Measurements from ENCODE around the gene SH3PXD2A. TPM values are rescaled to one million over a fixed set of nuclear protein-coding genes. Genes with fewer than 3 reads are reported as not detected.

Gene SH3PXD2A
- total RNA-seq, 2 donors from 2014 or later, result 14.6 to 18.2 TPM

DNA sequence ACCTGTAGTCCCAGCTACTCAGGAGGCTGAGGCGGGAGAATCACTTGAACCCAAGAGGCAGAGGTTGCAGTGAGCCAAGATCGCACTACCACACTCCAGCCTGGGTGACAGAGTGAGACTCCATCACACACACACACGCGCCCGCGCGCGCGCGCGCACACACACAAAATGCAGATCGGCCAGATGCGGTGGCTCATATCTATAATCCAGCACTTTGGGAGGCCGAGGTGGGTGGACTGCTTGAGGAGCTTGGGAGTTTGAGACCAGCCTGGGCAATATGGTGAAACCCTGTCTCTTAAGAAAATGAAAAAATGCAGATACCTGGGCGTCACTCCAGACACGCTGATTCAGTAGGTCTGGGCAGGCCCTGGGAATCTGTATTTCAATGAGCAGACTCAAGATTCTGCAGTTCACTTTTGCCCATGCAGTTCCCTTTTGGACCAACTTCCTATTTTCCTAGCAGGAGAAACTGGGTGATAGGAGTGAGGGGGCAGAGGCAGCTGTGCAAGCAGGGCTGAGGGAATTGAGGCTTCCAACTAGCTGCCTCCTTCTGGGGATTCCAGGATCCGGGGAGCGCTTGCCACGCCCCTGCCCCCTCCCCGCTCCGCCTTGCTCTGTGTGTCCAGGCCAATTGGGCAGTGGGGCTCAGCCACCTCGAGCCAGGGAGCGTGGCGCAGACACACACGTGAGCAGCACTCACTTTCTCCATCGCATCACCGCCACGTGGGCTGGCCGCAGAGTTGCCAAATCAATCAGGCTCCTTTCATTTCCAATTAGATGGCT lies 173.6 kb downstream of the SH3PXD2A start:
- Histone ChIP-seq H3K9me3 (no peaks in the 10 kb centered on the region), H3K4me1 (peaks cover 0 to 26% of the 10 kb centered on the region in 2 donors), H3K27me3 (no peaks in the 10 kb centered on the region), H3K27ac (no peak overlapping the region), H3K36me3 (no peaks in the 10 kb centered on the region), H3K4me3 (no peak overlapping the region)
- no peak for DNase-seq (ENCODE audit: low spot score)
- TF ChIP-seq, protein P1, sequence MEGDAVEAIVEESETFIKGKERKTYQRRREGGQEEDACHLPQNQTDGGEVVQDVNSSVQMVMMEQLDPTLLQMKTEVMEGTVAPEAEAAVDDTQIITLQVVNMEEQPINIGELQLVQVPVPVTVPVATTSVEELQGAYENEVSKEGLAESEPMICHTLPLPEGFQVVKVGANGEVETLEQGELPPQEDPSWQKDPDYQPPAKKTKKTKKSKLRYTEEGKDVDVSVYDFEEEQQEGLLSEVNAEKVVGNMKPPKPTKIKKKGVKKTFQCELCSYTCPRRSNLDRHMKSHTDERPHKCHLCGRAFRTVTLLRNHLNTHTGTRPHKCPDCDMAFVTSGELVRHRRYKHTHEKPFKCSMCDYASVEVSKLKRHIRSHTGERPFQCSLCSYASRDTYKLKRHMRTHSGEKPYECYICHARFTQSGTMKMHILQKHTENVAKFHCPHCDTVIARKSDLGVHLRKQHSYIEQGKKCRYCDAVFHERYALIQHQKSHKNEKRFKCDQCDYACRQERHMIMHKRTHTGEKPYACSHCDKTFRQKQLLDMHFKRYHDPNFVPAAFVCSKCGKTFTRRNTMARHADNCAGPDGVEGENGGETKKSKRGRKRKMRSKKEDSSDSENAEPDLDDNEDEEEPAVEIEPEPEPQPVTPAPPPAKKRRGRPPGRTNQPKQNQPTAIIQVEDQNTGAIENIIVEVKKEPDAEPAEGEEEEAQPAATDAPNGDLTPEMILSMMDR (IDR thresholded peaks at IDR 0.05), result no peak

DNA sequence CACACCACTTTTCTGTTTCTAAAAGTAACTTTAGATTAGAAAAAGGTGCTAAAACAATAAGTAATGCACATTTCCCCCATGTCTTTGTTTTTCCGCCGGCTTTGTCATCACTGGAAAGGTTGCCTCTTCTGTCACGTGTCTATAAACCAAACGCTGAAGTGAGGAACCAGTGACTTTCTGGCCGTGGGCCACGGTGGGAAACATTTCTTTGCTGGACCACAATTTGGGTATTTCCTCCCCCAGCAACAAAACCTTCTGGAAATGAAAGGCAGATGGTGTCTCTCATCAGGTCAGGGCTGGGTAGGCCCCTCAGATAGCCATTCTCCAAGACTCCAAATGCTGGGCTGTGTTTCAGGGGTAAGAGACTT lies 174.5 kb downstream of the SH3PXD2A start:
- TF ChIP-seq, protein P1 (IDR thresholded peaks at IDR 0.05), result no peak
- no peaks in the 10 kb centered on the region for H3K36me3 ChIP-seq
- no peak overlapping the region for H3K27ac ChIP-seq
- peaks cover 0 to 30% of the 10 kb centered on the region in 2 donors for H3K4me1 ChIP-seq
- no peaks in the 10 kb centered on the region for H3K27me3 ChIP-seq
- H3K9me3 ChIP-seq, result no peaks in the 10 kb centered on the region
- no peak for DNase-seq (ENCODE audit: low spot score)
- no peak overlapping the region for H3K4me3 ChIP-seq

DNA sequence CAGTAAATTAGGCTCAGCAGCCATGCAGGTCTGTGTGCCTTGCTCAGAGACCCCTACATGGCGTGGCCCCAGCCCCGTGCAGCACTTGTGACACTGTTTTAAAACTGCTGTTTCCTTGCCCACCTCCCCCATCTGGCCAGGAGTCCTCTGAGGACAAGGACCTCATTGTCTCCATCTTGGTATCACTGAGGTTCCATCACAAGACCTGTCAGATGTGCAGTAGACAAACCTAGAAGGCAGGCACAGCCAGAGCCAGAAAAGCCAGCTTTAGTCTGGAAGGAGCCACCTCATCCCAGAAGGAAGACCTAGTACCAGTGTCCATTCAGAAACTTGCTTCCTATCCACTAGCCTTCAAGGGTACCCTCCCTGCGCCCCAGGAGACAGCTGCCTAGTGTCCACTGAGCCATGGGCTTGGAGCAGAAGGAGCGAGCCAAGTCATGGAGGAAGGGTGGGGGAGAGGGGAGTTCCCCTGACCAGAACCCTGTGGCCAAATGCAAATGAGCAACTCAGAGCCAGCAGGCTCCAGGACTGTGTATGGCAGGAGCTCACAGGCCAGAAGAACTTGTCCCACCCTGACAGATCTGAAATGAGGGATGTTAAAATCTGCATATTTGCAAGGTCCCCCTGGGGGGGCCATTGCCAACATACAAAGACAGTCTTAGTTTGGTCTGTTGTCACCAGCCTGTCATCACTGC lies 176.1 kb downstream of the SH3PXD2A start:
- TF ChIP-seq, protein P1 (IDR thresholded peaks at IDR 0.05), result no peak
- no peak overlapping the region for H3K27ac ChIP-seq
- peaks cover 0 to 30% of the 10 kb centered on the region in 2 donors for H3K4me1 ChIP-seq
- DNase-seq (ENCODE audit: low spot score), result no peak
- H3K27me3 ChIP-seq, result no peaks in the 10 kb centered on the region
- no peaks in the 10 kb centered on the region for H3K36me3 ChIP-seq
- H3K4me3 ChIP-seq, result no peak overlapping the region
- H3K9me3 ChIP-seq, result no peaks in the 10 kb centered on the region

DNA sequence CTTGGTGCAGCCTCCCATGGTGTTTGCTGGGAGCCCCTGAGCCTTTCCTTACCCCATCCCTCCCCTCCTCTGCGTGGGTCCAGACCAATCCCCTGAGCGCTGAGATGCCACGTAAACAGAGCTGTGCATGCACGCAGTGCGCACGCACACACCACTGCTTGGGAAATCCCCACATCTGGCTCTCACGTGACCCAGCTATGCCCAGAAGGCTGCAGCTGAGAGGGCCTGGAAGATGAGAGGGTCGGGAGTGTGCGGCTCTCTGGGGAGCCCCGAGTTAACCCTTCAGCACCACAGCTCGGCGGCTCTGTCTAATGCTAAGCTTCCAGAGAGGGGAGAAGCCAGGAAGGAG lies 177.2 kb downstream of the SH3PXD2A start:
- TF ChIP-seq, protein P1 (IDR thresholded peaks at IDR 0.05), result no peak
- no peaks in the 10 kb centered on the region for H3K27me3 ChIP-seq
- H3K4me3 ChIP-seq, result peak overlapping the region in 1 of 2 donors; percentile 9
- H3K9me3 ChIP-seq, result no peaks in the 10 kb centered on the region
- peak overlapping the region; percentile 74 to 76 for H3K27ac ChIP-seq
- H3K4me1 ChIP-seq, result peaks cover 0 to 30% of the 10 kb centered on the region in 2 donors
- DNase-seq (ENCODE audit: low spot score), result peak; percentile 93
- no peaks in the 10 kb centered on the region for H3K36me3 ChIP-seq

DNA sequence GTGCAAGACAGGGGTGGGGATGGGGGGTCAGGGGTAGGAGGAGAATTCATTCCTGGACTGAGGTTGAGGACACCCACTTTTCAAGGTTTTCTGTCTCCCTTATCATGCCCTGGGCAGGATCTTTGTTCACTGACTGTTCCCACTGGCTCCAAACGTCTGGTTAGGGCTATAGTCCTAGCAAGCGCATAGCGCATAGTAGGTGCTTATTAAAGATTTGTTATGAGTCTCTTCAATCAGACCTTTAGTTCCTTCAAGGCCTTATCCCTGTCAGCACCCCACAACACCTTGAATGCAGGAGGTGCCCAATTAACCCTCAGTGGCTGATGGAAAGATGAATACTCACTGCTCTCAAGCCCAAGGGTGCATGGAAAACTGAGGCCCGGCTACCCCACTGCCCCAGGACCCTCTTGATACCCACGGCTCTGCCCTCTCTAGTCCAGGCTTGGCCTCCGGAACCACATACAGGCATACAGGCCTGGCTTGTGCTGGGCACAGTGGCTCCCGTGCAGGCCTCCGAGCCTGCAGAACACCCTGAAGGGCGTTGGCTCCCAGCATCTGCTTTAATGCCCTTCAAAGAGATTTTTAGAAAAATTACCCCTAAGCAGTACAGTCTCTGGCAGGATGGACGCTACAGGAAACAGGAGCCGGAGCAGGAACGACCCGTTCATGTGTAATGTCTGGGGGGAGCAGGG lies 177.7 kb downstream of the SH3PXD2A start:
- H3K9me3 ChIP-seq, result no peaks in the 10 kb centered on the region
- TF ChIP-seq, protein P1 (IDR thresholded peaks at IDR 0.05), result no peak
- no peak for DNase-seq (ENCODE audit: low spot score)
- no peaks in the 10 kb centered on the region for H3K27me3 ChIP-seq
- peaks cover 0 to 33% of the 10 kb centered on the region in 2 donors for H3K4me1 ChIP-seq
- peak overlapping the region; percentile 74 to 76 for H3K27ac ChIP-seq
- no peaks in the 10 kb centered on the region for H3K36me3 ChIP-seq
- H3K4me3 ChIP-seq, result peak overlapping the region in 1 of 2 donors; percentile 9

Data from right atrium auricular region (tissue), 2 donors.